AG04450 (cell line): ENCODE data around the gene DDX31. TPM values are rescaled to one million over a fixed set of nuclear protein-coding genes. Genes with fewer than 3 reads are reported as not detected.

Source experiments
- CTCF ChIA-PET: fragments of 300-600, 350-600 bp; formaldehyde crosslinking; extraction: SDS; loops from one replicate; lab custom pipeline; 2022; ENCODE audit warnings: antibody characterized with exemption, inconsistent platforms; lab: Charles Lee
- POLR2A ChIA-PET: fragments of 350-600 bp; formaldehyde crosslinking; extraction: SDS; loops from one replicate; lab custom pipeline; 2021; ENCODE audit warnings: antibody characterized with exemption, inconsistent platforms; lab: Yijun Ruan, JAX
- DNase-seq: peaks from one replicate; pipeline ENCODE4 v3.0.0-alpha.2; 2011; ENCODE audit warnings: low read depth, low spot score
- H3K27ac ChIP-seq: one replicate; pipeline ENCODE4 v1.5.1; 2012; ENCODE audit warnings: low read depth, low read length, control low read depth
- H3K27me3 ChIP-seq: one replicate; pipeline ENCODE4 v1.6.0; 2012; ENCODE audit warnings: low read length; ENCODE audit not compliant: control insufficient read depth, insufficient read depth
- H3K4me3 ChIP-seq: 2 replicates; pipeline ENCODE4 v1.5.1; 2011; ENCODE audit warnings: mild to moderate bottlenecking, low read depth, low read length, control low read depth
- H3K9me3 ChIP-seq: 2 replicates; pipeline ENCODE4 v1.5.1; 2012; ENCODE audit warnings: low read length; ENCODE audit not compliant: control insufficient read depth, insufficient read depth
- CTCF ChIP-seq: IDR thresholded peaks from 2 replicates; pipeline ENCODE4 v1.5.1; 2011; ENCODE audit warnings: low read depth, low read length, control low read depth, inconsistent platforms
- polyA plus RNA-seq: library from polyadenylated mRNA; depleted of rRNA; stranded (reverse); fragments of >200 nt; gene quantifications from 2 replicates; pipeline ENCODE4 v1.2.3, GENCODE V29; 2011

Gene DDX31
- polyA plus RNA-seq, 1 experiment: 12.2 TPM

- CTCF ChIA-PET: no interaction called here
- no peak for DNase-seq
- H3K27me3 ChIP-seq: peaks cover 64% of the 10 kb centered on the region
- no peaks in the 10 kb centered on the region; the same call in 1 of the 2 replicates for H3K9me3 ChIP-seq
- TF ChIP-seq CTCF: no peak
- H3K4me3 ChIP-seq: no peak overlapping the region
- POLR2A ChIA-PET: no interaction called here
- no peak overlapping the region for H3K27ac ChIP-seq
These were observed 79.2 kb downstream of the DDX31 start for GRCh38 chr9:132590318-132591182.

GRCh38 chr9:132590037-132590317, 79.8 kb downstream of the DDX31 start:
- no peak overlapping the region for H3K4me3 ChIP-seq
- H3K9me3 ChIP-seq: no peaks in the 10 kb centered on the region; the same call in 1 of the 2 replicates
- ChIA-PET CTCF (no interaction called here), POLR2A (no interaction called here)
- no peak for TF ChIP-seq CTCF
- DNase-seq: no peak
- H3K27me3 ChIP-seq: peaks cover 70% of the 10 kb centered on the region
- no peak overlapping the region for H3K27ac ChIP-seq

GRCh38 chr9:132589148-132590036, 80.4 kb downstream of the DDX31 start:
- POLR2A ChIA-PET: no interaction called here
- Histone ChIP-seq H3K4me3 (no peak overlapping the region), H3K9me3 (no peaks in the 10 kb centered on the region; the same call in 1 of the 2 replicates), H3K27ac (no peak overlapping the region), H3K27me3 (peaks cover 76% of the 10 kb centered on the region)
- TF ChIP-seq CTCF: no peak
- CTCF ChIA-PET: no interaction called here
- no peak for DNase-seq

DNA sequence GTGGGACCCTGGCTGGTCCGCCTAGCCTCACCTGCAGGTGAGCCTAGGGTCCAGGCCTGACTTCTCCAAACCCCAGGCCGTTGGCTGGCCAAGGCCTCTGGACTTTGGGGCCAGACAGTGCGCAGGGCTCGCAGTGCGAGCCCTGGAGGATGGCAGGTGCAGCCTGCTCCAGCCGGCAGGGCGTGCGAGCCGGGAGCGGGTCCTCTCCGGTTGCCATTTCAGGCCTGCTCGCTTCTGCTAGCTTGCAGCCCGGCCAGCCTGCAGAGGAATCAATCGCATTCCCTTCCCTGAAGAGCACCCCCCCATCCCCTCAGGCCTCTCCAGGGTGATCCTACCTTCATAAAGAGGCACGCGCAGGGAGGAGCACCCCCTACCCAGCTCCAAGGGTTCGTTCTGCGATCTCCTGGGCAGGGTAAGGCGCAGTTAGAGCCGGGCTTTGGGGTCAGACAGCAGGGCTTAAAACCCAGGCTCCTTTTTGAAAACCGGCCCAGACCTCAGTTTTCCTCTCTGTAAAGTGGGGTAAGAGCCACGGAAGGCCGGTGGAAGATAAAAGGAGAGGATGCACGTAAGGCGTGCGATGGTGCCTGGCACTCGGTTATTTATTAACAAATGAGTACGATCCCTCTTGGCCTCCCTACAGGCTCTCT, 81.2 kb downstream of the DDX31 start:
- ChIA-PET POLR2A (no interaction called here), CTCF (no interaction called here)
- H3K27ac ChIP-seq: no peak overlapping the region
- DNase-seq: no peak
- H3K9me3 ChIP-seq: no peaks in the 10 kb centered on the region; the same call in 1 of the 2 replicates
- H3K27me3 ChIP-seq: peaks cover 80% of the 10 kb centered on the region
- H3K4me3 ChIP-seq: no peak overlapping the region
- TF ChIP-seq CTCF: no peak
